HepG2 (cell line): ENCODE results near the gene SLC29A3. TPM values are rescaled to one million over a fixed set of nuclear protein-coding genes. Genes with fewer than 3 reads are reported as not detected.

Experiments
- ATAC-seq: fragments of 200-7000 bp; cut with Tn5 transposase; 3 replicates; pipeline ENCODE4 v1.9.1; 2020; ENCODE audit warnings: mild to moderate bottlenecking, moderate library complexity
- BruUV-seq: library from RNA; stranded (reverse); fragments of 400-500 nt; replicated peaks from 2 replicates; lab custom pipeline; 2021; lab: Mats Ljungman, UMichigan
- CTCF ChIA-PET: fragments of 300-600 bp; formaldehyde crosslinking; extraction: SDS; loops from one replicate; lab custom pipeline; 2021; ENCODE audit warnings: low total read pairs, inconsistent platforms, low intra/inter-chr PET ratio; lab: Yijun Ruan, JAX
- POLR2A ChIA-PET: fragments of 350-600 bp; sonication (Branson Sonifier 250); formaldehyde crosslinking; loops from one replicate; lab custom pipeline; 2020; ENCODE audit warnings: antibody characterized with exemption, inconsistent platforms; lab: Yijun Ruan, JAX
- DNase-seq: peaks from one replicate; pipeline ENCODE4 v3.0.0-alpha.2; 2015; ENCODE audit warnings: low spot score
- FAIRE-seq: peaks from 3 replicates; lab custom pipeline; 2011; peaks lifted over from hg19 to GRCh38; lab: Jason Lieb, UNC
- H2AFZ ChIP-seq: one replicate; pipeline ENCODE4 v1.6.1; 2011; ENCODE audit warnings: low read length, inconsistent platforms
- H3K27ac ChIP-seq: fragments of 300-600 bp; 3 replicates; pipeline ENCODE4 v1.8.0; 2011; ENCODE audit warnings: mixed run types, mild to moderate bottlenecking, mixed read lengths, low read length, inconsistent platforms; ENCODE audit not compliant: insufficient read depth; ENCODE audit errors: extremely low read length
- H3K27me3 ChIP-seq, 2 experiments: fragments of 200-600 bp in 1 of 2; 2 replicates in 1 of 2; 3 replicates in 1 of 2; pipeline versions ENCODE4 v1.6.0 to v1.8.0; 2011; ENCODE audit warnings: low read length in 2 of 2, mild to moderate bottlenecking in 2 of 2, moderate library complexity in 2 of 2, inconsistent platforms in 1 of 2; ENCODE audit not compliant: insufficient read depth in 2 of 2, control insufficient read depth in 1 of 2
- H3K36me3 ChIP-seq, 2 experiments: fragments of 200-600 bp in 1 of 2; replicated peaks in 1 of 2; 2 replicates in 1 of 2; 3 replicates in 1 of 2; pipeline versions ENCODE4 v1.5.1 to v1.8.0; 2011; ENCODE audit warnings: low read length in 2 of 2, inconsistent platforms in 1 of 2; ENCODE audit not compliant: insufficient read depth in 2 of 2, control insufficient read depth in 1 of 2
- H3K4me1 ChIP-seq: 2 replicates; pipeline ENCODE4 v1.5.1; 2012; ENCODE audit warnings: low read length, inconsistent platforms; ENCODE audit not compliant: insufficient read depth
- H3K4me2 ChIP-seq: 2 replicates; pipeline ENCODE4 v1.6.0; 2011; ENCODE audit warnings: low read depth, low read length, inconsistent platforms
- H3K4me3 ChIP-seq, 3 experiments: fragments of 200-600 bp in 1 of 3; sonication (generic), shearing (Covaris generic) in 1 of 3; replicated peaks in 1 of 3; 2 replicates each; pipeline ENCODE4 v1.5.1; 2011 to 2016; ENCODE audit warnings: low read length in 3 of 3, inconsistent platforms in 2 of 3, low read depth in 2 of 3, mild to moderate bottlenecking in 2 of 3, control low read depth in 1 of 3, mixed read lengths in 1 of 3; ENCODE audit not compliant: insufficient read depth in 1 of 3
- H3K79me2 ChIP-seq: one replicate; pipeline ENCODE4 v1.6.1; 2011; ENCODE audit warnings: low read length, inconsistent platforms; ENCODE audit not compliant: insufficient read depth
- H3K9ac ChIP-seq: 2 replicates; pipeline ENCODE4 v1.6.0; 2011; ENCODE audit warnings: mild to moderate bottlenecking, low read depth, low read length, inconsistent platforms; ENCODE audit not compliant: insufficient read depth
- H3K9me3 ChIP-seq: 2 replicates; pipeline ENCODE4 v1.5.1; 2012; ENCODE audit warnings: mild to moderate bottlenecking, low read length
- H4K20me1 ChIP-seq: 2 replicates; pipeline ENCODE4 v1.6.0; 2011; ENCODE audit warnings: inconsistent platforms, mild to moderate bottlenecking, low read length, moderate library complexity; ENCODE audit not compliant: insufficient read depth
- CENPT ChIP-seq: sonication (generic); formaldehyde crosslinking; IDR thresholded peaks from 2 replicates; pipeline ENCODE4 v1.8.0; 2022; ENCODE audit warnings: low read depth, mild to moderate bottlenecking, moderate library complexity, missing genetic modification reagents
- NCOA5 ChIP-seq: sonication (generic); formaldehyde crosslinking; IDR thresholded peaks from 2 replicates; pipeline ENCODE4 v1.4.0; 2020; ENCODE audit warnings: missing genetic modification reagents
- RARG ChIP-seq: sonication (generic); formaldehyde crosslinking; IDR thresholded peaks from 2 replicates; pipeline ENCODE4 v1.4.0; 2020; ENCODE audit warnings: low read depth, mild to moderate bottlenecking, missing genetic modification reagents
- SATB2 ChIP-seq: sonication (generic); formaldehyde crosslinking; IDR thresholded peaks from 2 replicates; pipeline ENCODE4 v1.5.0; 2020; ENCODE audit warnings: missing genetic modification reagents
- SPEN ChIP-seq: sonication (generic); formaldehyde crosslinking; IDR thresholded peaks from 2 replicates; pipeline ENCODE4 v1.5.1; 2020; ENCODE audit warnings: low read depth, mild to moderate bottlenecking, missing genetic modification reagents
- ZFP37 ChIP-seq: sonication (generic); formaldehyde crosslinking; IDR thresholded peaks from 2 replicates; pipeline ENCODE4 v1.4.0; 2020; ENCODE audit warnings: missing genetic modification reagents, borderline replicate concordance
- ZNF331 ChIP-seq: sonication (generic); formaldehyde crosslinking; IDR thresholded peaks from 2 replicates; pipeline ENCODE4 v1.4.0; 2020; ENCODE audit warnings: missing genetic modification reagents
- ZNF501 ChIP-seq: sonication (generic); formaldehyde crosslinking; IDR thresholded peaks from 2 replicates; pipeline ENCODE4 v1.5.1; 2020; ENCODE audit warnings: mild to moderate bottlenecking, moderate library complexity, missing genetic modification reagents
- ZNF598 ChIP-seq: sonication (generic); formaldehyde crosslinking; IDR thresholded peaks from 2 replicates; pipeline ENCODE4 v1.5.1; 2020; ENCODE audit warnings: mild to moderate bottlenecking, missing genetic modification reagents, borderline replicate concordance
- ZNF629 ChIP-seq: sonication (generic); formaldehyde crosslinking; conservative IDR thresholded peaks from 2 replicates; pipeline ENCODE4 v1.5.0; 2020; ENCODE audit warnings: missing genetic modification reagents
- ZNF772 ChIP-seq: sonication (generic); formaldehyde crosslinking; IDR thresholded peaks from 2 replicates; pipeline ENCODE4 v1.5.0; 2020; ENCODE audit warnings: mild to moderate bottlenecking, missing genetic modification reagents
- WGBS: methylation state at CpG from one replicate; pipeline ENCODE4 v1.1.6; 2017; ENCODE audit warnings: low lambda C conversion rate; 5-methylcytosine and 5-hydroxymethylcytosine counted together
- in situ Hi-C: cut with HindIII; loops from 2 replicates; pipeline ENCODE4 v1.10.0; 2017; ENCODE audit warnings: low pct_unique_long_range_greater_than_20kb; ENCODE audit not compliant: extremely low pct_ligation_motif_present
- intact Hi-C: fragments of 100-400 bp; cut with micrococcal nuclease; formaldehyde crosslinking; loops from one replicate; pipeline ENCODE4 v1.10.0; 2022; ENCODE audit not compliant: unreplicated experiment
- polyA plus RNA-seq, 8 experiments: library from polyadenylated mRNA; depleted of rRNA in 3 of 8; stranded (reverse) in 7 of 8; unstranded in 1 of 8; fragments of >200 nt; fragmentation: Illumina TruSeq in 4 of 8; extraction: Trizol in 4 of 8; gene quantifications; 2 replicates each; pipeline versions ENCODE4 v1.2.1 to v1.2.3, GENCODE V29; 2011 to 2016; ENCODE audit warnings: low read depth in 4 of 8, missing spikeins in 1 of 8, mixed read lengths in 1 of 8; ENCODE audit not compliant: insufficient read depth in 1 of 8
- total RNA-seq, 5 experiments: library from RNA; depleted of rRNA; stranded (reverse); fragments of >200 nt; fragmentation: Illumina TruSeq; extraction: Trizol; gene quantifications; 2 replicates each; pipeline ENCODE4 v1.2.3, GENCODE V29; 2016; ENCODE audit warnings: low read depth in 1 of 5
- TF ChIP-seq, protein P1 (sequence below): sonication (generic); formaldehyde crosslinking; IDR thresholded peaks from 2 replicates; pipeline ENCODE4 v1.9.0; 2021; ENCODE audit warnings: missing genetic modification reagents, borderline replicate concordance
- TF ChIP-seq, protein P2 (sequence below): sonication (generic); formaldehyde crosslinking; IDR thresholded peaks from 2 replicates; pipeline ENCODE4 v1.5.0; 2020; ENCODE audit warnings: mild to moderate bottlenecking, missing genetic modification reagents
- TF ChIP-seq, protein P3 (sequence below): sonication (generic); formaldehyde crosslinking; conservative IDR thresholded peaks from 2 replicates; pipeline ENCODE4 v1.8.0; 2022; ENCODE audit warnings: missing genetic modification reagents
- TF ChIP-seq, protein P4 (sequence below): sonication (generic); formaldehyde crosslinking; IDR thresholded peaks from 2 replicates; pipeline ENCODE4 v1.4.0; 2020; ENCODE audit warnings: missing genetic modification reagents

Gene SLC29A3
- total and polyA plus RNA-seq, 2 of the 13 experiments (the other 11 are each of a cell fraction or from before 2014, with no cell fraction given) = 8.6 to 11.8 TPM

DNA sequence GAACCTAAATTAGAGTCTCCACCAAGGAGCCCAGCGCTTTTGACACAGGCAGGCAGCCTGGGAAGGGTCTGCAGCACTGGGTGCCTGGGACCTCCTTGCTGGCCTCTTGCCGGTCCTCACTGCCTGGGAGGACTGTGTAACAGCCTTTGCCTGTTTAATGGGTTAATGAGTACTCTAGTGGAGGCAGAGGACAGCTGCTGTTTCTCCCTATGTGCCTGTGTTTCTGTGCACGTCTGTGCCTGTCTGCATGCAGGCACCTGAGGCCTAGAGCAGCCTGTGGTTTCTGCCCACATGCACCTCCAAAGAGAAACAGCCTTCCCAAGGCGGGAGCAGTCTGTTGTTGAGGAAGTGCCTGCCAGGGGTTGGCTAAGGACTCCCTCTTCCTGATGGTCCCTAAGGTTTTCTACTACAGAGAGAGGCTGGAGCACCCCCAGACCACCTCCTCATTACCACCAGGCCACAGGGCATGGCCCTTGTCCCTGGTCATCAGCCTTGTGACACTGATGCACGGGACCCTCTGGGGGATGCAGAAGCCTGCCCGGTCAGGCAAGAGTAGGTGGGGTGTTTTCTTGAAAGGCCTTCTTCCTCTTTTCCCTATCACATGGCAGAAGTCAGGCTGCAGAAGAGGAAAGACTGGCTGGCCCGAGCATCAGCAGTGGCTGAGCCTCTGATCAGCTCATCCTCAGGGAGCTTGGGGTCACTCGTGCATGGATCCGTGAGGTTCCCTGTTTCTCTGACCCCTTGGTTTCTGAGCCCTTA, 14.2 kb downstream of the SLC29A3 start:
- DNase-seq (no peak), ATAC-seq (peak; percentile 14), FAIRE-seq (no peak)
- Histone ChIP-seq H3K9ac (peak overlapping the region; percentile 67), H4K20me1 (no peaks in the 10 kb centered on the region), H3K4me1 (peaks cover 86% of the 10 kb centered on the region), H3K79me2 (peaks cover 17% of the 10 kb centered on the region), H3K4me2 (peak overlapping the region; percentile 82), H3K4me3 (peak overlapping the region in 2 of 3 experiments; percentile 23 to 51; a peak in 3 of 6 replicates), H3K27me3 (no peaks in the 10 kb centered on the region), H3K27ac (peak overlapping the region; percentile 92), H3K9me3 (no peaks in the 10 kb centered on the region), H2AFZ (no peak overlapping the region), H3K36me3 (peaks cover 7 to 14% of the 10 kb centered on the region in 2 experiments)
- BruUV-seq = no TSS peak
- ChIA-PET CTCF (no interaction called here), POLR2A (interaction anchor here (1.1 to 16.7 kb wide), 9 partner anchors 8 to 518 kb away, joined by 3 to 210 read pairs (median 9); partner anchors contain the start of genes PSAP and SLC29A3)
- 53% methylated on average over 6 of the region's 9 CpGs for WGBS
- intact Hi-C loops (no loop called here), in situ Hi-C loops (loop anchor here (25.0 kb wide), 1 partner anchor 704 kb away; no protein-coding TSS in a partner anchor)
- TF ChIP-seq ZNF629 (peak; percentile 68), NCOA5 (CRISPR knock-in tag) (no peak), RARG (CRISPR knock-in tag) (no peak), ZNF331 (CRISPR knock-in tag) (no peak), SPEN (CRISPR knock-in tag) (no peak), SATB2 (no peak), ZNF501 (peak; percentile 5; the same call in 1 of the 2 replicates), ZFP37 (CRISPR knock-in tag) (no peak), ZNF772 (CRISPR knock-in tag) (no peak), ZNF598 (CRISPR knock-in tag) (peak; percentile 61; the same call in 1 of the 2 replicates), CENPT (no peak)
- TF ChIP-seq, protein P1, sequence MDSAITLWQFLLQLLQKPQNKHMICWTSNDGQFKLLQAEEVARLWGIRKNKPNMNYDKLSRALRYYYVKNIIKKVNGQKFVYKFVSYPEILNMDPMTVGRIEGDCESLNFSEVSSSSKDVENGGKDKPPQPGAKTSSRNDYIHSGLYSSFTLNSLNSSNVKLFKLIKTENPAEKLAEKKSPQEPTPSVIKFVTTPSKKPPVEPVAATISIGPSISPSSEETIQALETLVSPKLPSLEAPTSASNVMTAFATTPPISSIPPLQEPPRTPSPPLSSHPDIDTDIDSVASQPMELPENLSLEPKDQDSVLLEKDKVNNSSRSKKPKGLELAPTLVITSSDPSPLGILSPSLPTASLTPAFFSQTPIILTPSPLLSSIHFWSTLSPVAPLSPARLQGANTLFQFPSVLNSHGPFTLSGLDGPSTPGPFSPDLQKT (CRISPR knock-in tag) = no peak
- TF ChIP-seq, protein P2, sequence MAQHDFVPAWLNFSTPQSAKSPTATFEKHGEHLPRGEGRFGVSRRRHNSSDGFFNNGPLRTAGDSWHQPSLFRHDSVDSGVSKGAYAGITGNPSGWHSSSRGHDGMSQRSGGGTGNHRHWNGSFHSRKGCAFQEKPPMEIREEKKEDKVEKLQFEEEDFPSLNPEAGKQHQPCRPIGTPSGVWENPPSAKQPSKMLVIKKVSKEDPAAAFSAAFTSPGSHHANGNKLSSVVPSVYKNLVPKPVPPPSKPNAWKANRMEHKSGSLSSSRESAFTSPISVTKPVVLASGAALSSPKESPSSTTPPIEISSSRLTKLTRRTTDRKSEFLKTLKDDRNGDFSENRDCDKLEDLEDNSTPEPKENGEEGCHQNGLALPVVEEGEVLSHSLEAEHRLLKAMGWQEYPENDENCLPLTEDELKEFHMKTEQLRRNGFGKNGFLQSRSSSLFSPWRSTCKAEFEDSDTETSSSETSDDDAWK (CRISPR knock-in tag) = no peak
- TF ChIP-seq, protein P3, sequence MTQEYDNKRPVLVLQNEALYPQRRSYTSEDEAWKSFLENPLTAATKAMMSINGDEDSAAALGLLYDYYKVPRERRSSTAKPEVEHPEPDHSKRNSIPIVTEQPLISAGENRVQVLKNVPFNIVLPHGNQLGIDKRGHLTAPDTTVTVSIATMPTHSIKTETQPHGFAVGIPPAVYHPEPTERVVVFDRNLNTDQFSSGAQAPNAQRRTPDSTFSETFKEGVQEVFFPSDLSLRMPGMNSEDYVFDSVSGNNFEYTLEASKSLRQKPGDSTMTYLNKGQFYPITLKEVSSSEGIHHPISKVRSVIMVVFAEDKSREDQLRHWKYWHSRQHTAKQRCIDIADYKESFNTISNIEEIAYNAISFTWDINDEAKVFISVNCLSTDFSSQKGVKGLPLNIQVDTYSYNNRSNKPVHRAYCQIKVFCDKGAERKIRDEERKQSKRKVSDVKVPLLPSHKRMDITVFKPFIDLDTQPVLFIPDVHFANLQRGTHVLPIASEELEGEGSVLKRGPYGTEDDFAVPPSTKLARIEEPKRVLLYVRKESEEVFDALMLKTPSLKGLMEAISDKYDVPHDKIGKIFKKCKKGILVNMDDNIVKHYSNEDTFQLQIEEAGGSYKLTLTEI (CRISPR knock-in tag) = no peak
- TF ChIP-seq, protein P4, sequence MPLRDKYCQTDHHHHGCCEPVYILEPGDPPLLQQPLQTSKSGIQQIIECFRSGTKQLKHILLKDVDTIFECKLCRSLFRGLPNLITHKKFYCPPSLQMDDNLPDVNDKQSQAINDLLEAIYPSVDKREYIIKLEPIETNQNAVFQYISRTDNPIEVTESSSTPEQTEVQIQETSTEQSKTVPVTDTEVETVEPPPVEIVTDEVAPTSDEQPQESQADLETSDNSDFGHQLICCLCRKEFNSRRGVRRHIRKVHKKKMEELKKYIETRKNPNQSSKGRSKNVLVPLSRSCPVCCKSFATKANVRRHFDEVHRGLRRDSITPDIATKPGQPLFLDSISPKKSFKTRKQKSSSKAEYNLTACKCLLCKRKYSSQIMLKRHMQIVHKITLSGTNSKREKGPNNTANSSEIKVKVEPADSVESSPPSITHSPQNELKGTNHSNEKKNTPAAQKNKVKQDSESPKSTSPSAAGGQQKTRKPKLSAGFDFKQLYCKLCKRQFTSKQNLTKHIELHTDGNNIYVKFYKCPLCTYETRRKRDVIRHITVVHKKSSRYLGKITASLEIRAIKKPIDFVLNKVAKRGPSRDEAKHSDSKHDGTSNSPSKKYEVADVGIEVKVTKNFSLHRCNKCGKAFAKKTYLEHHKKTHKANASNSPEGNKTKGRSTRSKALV (CRISPR knock-in tag) = no peak
